Muscle of arm (tissue), 12 donors: Measurements from ENCODE around the gene KREMEN2. TPM values are rescaled to one million over a fixed set of nuclear protein-coding genes. Genes with fewer than 3 reads are reported as not detected.

Experiments
- DNase-seq: peaks from one replicate; pipeline ENCODE4 v3.0.0-alpha.2; 2013
- polyA plus RNA-seq, 12 donors: library from polyadenylated mRNA; unstranded; fragments of 120-200 nt; gene quantifications; one replicate each; pipeline ENCODE4 v1.2.1, GENCODE V29; 2013; ENCODE audit not compliant: insufficient read length in 12 of 12

The KREMEN2 gene
- polyA plus RNA-seq, 12 donors = 2.6 to 37.4 (median 5.2) TPM; not detected in 1

- no peak for DNase-seq
Observed at GRCh38 chr16:2977440-2977839, 13.4 kb downstream of the KREMEN2 start.

- DNase-seq = no peak
Observed at GRCh38 chr16:2979669-2980226, 15.7 kb downstream of the KREMEN2 start.

- DNase-seq = peak; percentile 91
Observed at GRCh38 chr16:2980227-2981176, 16.4 kb downstream of the KREMEN2 start, which contains the start of gene PKMYT1. Gene PKMYT1 (minus strand): TSS chr16:2980446. CDS start chr16:2979657, 789 bp downstream.

- DNase-seq = no peak
Observed at GRCh38 chr16:2981177-2981898, 17.3 kb downstream of the KREMEN2 start.

GRCh38 chr16:2981899-2982250 is 17.8 kb downstream of the KREMEN2 start:
- no peak for DNase-seq

- no peak for DNase-seq
Observed at GRCh38 chr16:2982402-2982801, 18.3 kb downstream of the KREMEN2 start.

- DNase-seq = peak; percentile 52
Observed at GRCh38 chr16:2983706-2984136, 19.6 kb downstream of the KREMEN2 start.

GRCh38 chr16:2985462-2985861 is 21.4 kb downstream of the KREMEN2 start:
- DNase-seq = peak; percentile 66

GRCh38 chr16:2985893-2986355 is 21.8 kb downstream of the KREMEN2 start:
- no peak for DNase-seq

- no peak for DNase-seq
Observed at GRCh38 chr16:2986623-2987188, 22.6 kb downstream of the KREMEN2 start.

- no peak for DNase-seq
Observed at GRCh38 chr16:2987286-2987685, 23.2 kb downstream of the KREMEN2 start.

GRCh38 chr16:2987833-2988232 is 23.8 kb downstream of the KREMEN2 start:
- no peak for DNase-seq

- DNase-seq = no peak
Observed at GRCh38 chr16:2988590-2989099, 24.6 kb downstream of the KREMEN2 start.

GRCh38 chr16:2990891-2991290 is 26.8 kb downstream of the KREMEN2 start:
- no peak for DNase-seq

- no peak for DNase-seq
Observed at GRCh38 chr16:2991566-2992261, 27.6 kb downstream of the KREMEN2 start.

- no peak for DNase-seq
Observed at GRCh38 chr16:2992383-2993081, 28.5 kb downstream of the KREMEN2 start.

GRCh38 chr16:2996298-2996697 is 32.2 kb downstream of the KREMEN2 start:
- no peak for DNase-seq

- DNase-seq = no peak
Observed at GRCh38 chr16:2999929-3000328, 35.9 kb downstream of the KREMEN2 start.

GRCh38 chr16:3000540-3000939 is 36.5 kb downstream of the KREMEN2 start:
- no peak for DNase-seq

- DNase-seq = no peak
Observed at GRCh38 chr16:3001316-3001715, 37.2 kb downstream of the KREMEN2 start.
